GM19324 (cell line): ENCODE results near the gene TGFBR3L.
"Not testable (repeated sequence)": the region's sequence is repeated elsewhere in the genome, so short reads cannot be mapped to it uniquely, and the experiment has no call there.

Experiments used
- ATAC-seq: cut with Tn5 transposase; IDR thresholded peaks from one replicate; pipeline ENCODE4 v1.9.1; 2021; ENCODE audit warnings: mild to moderate bottlenecking, moderate library complexity; ENCODE audit not compliant: unreplicated experiment, low FRiP score

Gene TGFBR3L

DNA sequence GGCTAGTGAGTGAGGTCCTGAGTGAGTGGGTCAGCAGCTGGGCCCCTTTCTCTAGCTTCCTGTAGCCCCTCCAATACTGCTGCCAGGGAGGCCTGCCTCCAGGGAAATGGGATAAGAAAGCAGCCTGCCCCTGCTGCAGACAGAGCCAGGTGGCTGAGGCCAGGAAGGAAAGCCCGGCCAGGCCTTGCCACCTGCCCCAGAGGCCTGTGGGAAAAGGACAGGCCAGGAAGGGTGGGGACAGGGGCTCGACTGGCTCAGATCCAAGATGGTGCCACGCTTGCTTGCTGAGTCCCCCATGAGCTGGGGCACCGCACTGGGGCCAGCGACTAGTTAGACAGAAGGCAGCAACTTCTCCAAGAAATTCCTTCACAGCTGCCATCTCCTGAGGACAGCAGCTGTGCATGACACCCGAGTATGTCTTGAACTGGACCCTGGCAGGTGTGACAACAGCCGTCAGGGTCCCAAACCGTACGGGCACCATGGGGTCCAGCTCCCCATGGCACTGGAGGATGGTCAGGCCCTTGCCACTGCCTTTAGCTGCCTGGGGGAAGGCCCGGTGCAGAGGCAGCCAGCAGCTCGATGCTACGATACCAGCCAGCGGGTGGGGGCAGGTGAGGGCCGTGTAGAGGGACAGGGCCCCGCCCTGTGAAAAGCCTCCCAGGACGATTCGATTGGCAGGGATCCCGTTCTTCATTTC is 35.4 kb upstream of the TGFBR3L start:
- ATAC-seq = no peak

DNA sequence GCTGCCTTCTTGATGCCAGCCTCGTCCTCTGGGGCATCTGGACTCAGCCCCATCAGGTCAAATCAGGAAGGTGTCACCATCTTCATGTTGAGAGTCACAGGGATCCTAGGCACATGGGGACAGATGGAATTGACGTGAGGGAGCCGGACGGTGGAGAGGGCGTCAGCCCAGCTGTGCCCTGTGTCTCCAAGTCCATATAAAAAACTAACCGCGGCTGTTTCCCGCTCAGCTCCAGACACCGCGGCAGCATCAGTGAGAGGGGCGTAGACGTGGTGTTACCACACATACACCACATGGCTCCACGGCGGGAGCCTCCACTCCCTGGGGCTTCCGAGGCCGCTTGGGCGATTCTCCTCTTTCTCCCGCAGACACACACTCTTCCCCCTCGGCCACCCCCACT is 34.8 kb upstream of the TGFBR3L start:
- ATAC-seq = no peak

DNA sequence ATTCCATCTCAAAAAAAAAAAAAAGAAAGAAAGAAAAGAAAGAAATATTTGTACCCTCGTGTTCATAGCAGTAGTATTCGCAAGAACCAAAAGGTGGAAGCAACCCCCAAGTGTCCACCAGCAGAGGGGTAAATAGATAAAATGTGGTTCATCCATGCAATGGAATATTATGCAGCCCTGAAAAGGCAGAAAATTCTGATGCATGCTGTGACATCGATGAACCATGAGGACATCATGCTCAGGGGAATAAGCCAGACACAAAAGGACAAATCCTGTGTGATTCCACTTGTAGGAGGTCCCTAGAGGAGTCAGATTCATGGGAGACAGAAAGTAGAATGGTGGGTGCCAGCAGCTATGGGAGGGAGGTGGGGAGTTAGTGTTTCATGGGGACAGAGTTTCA is 32.7 kb upstream of the TGFBR3L start:
- no peak for ATAC-seq

DNA sequence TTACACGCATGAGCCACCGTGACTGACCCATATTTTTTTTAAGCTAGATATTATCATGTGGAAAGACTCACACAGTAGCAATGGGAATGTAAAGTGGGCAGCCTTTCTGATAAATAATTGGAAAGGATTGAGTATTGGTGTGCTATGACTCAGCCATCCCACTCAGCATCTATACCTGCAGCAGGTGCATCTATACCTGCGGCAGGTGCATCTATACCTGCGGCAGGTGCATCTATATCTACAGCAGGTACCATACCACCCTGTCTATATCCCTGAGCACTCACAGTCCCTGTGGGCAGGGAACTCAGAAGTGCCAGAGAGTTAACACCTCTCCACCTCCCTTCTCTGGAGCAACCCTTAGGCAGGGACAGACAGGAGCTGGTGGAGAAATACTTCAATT is 31.5 kb upstream of the TGFBR3L start:
- no peak for ATAC-seq

DNA sequence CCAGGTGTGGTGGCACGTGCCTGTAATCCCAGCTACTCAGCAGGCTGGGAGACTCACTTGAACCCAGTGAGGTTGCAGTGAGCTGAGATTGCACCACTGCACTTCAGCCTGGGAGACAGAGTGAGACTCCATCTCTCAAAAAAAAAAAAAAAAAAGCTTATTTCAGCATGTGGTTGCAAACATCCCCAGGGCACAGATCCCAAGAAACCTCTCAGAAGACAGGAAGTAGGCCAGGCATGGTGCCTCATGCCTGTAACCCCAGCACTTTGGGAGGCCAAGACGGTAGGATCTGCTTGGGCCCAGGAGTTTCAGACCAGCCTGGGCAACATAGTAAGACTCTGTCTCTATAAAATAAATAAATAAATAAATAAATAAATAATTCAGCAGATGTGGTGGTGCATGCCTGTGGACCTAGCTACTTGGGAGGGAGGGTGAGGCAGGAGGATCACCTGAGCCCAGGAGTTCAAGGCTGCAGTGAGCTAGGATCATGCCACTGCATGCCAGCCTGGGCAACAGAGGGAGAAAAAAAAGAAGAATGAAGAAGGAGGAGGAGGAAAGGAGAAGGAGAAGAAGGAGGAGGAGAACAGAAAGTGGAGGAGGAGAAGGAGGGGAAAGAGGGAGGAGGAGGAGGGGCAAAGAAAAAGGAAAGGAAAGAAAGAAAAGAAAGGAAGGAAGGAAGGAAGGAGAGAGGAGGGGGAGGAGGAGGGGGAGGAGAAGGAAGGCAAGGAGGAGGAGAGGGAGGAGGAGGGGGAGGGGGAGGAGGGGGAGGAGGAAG is 30.6 kb upstream of the TGFBR3L start:
- ATAC-seq = no peak

DNA sequence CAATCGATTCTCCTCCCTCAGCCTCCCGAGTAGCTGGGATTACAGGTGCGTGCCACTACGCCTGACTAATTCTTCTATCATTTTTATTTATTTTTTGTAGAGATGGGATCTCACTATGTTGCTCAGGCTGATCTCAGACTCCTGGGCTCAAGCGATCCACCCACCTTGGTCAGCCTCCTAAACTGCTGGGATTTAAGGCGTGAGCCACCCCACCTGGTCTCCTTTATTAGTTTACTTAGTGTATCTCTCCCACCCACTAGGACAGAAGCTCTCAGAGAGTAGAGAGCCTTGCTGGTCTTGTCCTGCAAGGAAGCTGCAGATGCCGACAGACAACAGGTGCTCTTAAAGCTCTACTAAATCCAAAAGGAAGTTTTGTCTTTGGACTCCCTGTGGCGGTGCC is 28.8 kb upstream of the TGFBR3L start:
- ATAC-seq = no peak

DNA sequence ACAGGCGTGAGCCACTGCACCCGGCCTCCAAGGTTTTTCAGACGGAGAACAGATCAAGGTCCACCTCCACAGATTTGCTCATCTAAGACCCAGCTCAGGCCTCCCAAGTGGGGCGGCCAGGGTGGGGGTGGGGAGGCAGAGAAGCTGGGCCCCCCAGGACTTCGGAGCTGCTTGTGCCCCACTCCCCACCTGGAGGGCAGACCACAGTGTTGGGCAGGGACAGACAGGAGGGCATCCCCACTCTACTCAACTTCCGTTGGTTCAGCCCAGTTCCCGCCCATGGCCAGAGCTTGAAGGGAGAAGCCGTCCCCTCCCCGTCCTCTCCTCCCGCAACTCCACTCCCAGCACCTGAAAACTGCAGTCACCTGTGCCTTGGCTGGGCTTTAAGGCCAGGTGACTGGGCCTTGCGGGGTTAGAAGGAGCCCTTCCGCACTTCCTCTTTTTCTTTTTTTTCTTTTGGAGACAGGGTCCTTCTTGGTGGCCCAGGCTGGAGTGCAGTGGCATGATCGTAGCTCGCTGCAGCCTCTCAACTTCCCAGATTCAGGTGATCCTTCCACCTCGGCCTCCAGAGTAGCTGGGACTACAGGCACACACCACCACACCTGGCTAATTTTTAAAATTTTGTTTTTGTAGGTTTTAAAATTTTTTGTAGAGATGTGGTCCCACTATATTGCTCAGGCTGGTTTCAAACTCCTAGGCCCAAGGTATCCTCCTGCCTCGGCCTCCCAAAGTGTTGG is 27.1 kb upstream of the TGFBR3L start:
- ATAC-seq = no peak

DNA sequence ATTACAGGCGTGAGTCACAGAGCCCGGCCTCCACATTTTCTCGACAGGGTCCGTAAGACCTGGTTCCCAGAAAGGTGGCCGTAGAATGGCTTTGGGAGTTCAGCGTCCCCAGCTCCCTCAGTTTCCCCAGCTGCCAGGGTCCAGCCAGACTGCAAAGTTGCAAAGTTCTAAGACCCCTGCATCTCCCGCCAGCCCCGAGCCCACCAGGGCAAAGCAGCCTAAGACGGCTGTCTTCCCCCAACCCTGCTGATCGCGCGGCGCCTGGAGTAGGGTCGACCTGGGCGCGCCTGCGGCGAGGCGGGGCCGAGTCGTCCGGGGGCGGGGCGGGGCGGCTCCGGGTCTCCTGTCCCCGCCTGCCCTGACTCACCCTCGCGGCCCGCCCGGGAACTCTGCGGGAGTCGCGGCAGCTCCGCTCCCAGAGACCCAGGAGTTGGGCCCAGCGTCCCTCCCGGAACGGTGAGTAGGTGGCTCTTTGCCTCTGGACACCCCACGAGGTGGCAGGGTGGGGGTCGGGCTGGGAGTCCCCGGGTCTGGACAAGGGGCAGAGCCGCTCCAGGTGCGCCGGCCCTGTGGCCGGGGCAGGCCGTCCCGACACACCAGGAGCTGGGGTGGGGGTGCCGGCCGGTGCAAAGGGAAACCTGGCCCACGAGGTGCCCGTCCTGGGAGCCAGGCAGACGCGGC is 26.3 kb upstream of the TGFBR3L start, which contains the start of gene LRRC8E:
Gene LRRC8E (plus strand): TSS at position 366 of the 681 bp plus-strand sequence. CDS start 7,094 bp downstream, outside the sequence.
- no peak for ATAC-seq

DNA sequence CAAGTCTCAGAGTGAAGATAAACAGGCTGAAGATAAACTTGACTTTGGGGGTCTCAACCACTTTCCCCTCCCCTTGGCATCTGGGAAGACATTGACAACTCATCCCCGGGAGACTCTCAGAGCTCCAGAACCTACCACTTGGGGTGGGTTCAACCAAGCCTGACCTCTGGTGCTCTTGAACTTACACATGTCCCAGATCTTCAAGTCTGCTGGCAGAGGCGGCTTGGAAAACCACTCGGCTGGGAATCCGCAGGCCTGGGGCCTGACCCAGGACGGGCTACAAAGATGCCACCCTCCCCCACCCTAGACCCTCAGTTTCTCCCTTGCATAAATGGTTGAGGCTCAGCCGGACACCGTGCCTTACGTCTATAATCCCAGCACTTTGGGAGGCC is 25.8 kb upstream of the TGFBR3L start:
- no peak for ATAC-seq

DNA sequence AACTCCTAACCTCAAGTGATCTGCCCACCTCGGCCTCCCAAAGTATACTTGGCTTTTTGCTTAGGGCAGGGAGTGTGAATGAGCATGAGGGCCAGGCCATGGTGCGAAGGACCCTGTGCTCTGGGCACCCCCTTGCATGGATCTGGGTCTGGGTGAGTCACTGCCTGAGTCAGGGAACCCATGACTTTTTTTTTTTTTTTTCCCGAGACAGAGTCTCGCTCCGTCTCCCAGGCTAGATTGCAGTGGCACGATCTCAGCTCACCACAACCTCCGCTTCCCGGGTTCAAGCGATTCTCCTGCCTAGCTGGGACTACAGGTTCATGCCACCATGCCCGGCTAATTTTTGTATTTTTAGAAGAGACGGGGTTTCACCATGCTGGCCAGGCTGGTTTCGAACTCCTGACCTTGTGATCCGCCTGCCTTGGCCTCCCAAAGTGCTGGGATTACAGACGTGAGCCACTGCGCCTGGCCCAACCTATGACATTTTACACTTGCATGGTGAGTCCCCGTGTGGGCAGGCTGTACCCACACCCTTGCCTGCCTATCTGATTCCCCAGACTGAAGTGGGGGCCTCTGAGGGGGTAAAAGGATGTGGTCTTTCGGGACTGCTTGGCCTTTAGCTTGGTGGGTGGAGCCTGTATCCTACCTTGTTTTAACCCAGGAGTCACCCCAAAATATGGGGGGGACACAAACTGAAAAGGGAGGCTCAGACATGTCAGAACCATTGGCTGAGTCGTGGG is 21.1 kb upstream of the TGFBR3L start:
- ATAC-seq = not testable (repeated sequence)

DNA sequence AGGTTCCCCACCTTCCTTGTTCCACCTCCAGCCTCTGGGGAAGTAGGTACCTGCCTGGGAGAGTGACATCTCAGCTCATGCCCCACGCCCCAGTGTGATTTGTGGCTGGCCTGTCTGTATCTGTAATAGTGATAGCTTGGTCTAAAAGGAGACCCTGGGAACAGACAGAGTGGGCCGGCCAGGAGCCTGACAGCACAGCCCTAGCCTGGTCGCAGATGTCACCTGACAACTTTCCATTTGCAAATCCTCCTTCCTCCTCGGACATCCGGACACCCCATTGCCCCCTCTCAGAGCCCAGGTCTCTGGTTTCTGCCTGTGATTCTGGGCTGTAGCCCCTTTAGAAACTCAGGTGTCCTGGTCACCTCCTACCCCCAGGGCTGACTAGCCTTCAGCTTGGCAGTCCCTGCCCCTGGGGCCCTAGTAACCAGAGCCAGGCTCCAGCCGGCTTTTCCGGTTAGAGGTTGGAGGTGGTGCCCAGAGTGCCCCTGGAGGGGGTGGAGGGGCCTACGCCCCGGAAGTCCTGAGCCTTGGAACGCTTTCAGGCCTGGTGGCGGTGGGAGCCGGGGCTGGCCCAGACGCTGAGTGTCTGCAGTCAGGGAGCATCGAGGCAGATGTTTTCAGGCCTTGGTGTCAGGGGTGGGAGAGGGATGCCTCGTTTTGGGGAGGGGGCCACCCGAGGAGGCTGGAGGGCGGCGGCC is 19.9 kb upstream of the TGFBR3L start:
- no peak for ATAC-seq

DNA sequence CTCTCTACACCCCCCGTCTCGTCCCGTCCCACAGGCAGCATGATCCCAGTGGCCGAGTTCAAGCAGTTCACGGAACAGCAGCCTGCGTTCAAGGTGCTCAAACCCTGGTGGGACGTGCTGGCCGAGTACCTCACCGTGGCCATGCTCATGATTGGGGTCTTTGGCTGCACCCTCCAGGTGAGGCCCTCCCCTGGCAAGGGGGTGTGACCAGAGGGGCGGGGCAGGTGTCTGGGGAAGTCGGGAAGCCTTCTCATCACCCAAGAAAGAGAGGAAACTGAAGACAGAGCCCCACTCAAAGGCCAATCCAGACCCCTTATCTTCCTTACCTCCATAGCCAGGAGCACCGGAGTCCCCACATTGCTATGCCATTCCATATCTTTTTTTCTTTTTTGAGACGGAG is 19.1 kb upstream of the TGFBR3L start:
- no peak for ATAC-seq

DNA sequence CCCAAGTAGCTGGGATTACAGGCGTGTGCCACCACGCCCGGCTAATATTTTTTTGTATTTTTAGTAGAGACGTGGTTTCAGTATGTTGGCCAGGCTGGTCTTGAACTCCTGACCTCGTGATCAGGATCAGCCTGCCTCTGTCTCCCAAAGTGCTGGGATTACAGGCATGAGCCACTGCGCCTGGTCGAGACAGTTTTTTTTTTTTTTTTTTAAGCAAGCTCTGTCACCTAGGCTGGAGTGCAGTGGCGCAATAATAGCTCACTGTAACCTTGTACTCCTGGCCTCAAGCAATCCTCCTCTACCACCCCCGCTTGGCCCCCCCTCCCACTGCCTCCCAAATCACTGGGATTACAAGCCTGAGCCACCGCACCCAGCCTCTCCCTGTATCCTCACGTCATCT is 17.3 kb upstream of the TGFBR3L start:
- ATAC-seq = no peak

DNA sequence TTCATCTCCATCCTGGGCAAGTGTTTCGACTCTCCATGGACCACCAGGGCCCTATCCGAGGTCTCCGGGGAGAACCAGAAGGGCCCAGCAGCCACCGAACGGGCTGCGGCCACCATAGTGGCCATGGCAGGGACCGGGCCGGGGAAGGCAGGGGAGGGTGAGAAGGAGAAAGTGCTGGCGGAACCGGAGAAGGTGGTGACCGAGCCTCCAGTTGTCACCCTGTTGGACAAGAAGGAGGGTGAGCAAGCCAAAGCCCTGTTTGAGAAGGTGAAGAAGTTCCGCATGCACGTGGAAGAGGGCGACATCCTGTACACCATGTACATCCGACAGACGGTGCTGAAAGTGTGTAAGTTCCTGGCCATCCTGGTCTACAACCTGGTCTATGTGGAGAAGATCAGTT is 15.7 kb upstream of the TGFBR3L start:
- no peak for ATAC-seq

DNA sequence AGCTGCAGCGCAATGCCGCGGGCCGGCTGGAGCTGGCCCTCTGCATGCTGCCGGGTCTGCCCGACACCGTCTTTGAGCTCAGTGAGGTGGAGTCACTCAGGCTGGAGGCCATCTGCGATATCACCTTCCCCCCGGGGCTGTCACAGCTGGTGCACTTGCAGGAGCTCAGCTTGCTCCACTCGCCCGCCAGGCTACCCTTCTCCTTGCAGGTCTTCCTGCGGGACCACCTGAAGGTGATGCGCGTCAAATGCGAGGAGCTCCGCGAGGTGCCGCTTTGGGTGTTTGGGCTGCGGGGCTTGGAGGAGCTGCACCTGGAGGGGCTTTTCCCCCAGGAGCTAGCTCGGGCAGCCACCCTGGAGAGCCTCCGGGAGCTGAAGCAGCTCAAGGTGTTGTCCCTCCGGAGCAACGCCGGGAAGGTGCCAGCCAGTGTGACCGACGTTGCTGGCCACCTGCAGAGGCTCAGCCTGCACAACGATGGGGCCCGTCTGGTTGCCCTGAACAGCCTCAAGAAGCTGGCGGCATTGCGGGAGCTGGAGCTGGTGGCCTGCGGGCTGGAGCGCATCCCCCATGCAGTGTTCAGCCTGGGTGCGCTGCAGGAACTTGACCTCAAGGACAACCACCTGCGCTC is 14.8 kb upstream of the TGFBR3L start:
- no peak for ATAC-seq

DNA sequence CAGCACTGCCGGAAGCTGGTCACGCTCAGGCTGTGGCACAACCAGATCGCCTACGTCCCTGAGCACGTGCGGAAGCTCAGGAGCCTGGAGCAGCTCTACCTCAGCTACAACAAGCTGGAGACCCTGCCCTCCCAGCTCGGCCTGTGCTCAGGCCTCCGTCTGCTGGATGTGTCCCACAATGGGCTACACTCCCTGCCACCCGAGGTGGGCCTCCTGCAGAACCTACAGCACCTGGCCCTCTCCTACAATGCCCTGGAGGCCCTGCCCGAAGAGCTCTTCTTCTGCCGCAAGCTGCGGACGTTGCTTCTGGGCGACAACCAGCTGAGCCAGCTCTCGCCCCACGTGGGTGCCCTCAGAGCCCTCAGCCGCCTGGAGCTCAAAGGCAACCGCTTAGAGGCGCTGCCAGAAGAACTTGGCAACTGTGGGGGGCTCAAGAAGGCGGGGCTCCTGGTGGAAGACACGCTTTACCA is 14.2 kb upstream of the TGFBR3L start:
- no peak for ATAC-seq

DNA sequence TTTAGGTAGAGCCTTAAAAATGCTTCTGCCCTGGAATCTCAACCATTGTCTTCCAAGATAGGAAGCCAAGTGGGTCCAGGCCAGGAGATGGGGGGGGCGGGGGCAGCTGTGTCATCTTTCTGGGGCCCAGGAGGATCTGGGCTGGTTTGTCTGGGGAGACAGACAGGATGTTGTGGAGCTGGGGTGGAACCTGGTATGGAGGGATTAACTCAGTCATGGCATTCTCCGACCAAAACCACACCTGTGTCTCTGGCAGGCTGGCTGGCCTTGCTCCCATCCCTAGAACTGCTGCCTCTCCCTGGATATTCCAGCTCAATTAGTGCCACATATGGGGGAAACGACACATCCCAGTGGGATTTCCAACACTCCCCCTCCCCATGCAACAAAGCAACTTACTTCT is 13.7 kb upstream of the TGFBR3L start:
- no peak for ATAC-seq

DNA sequence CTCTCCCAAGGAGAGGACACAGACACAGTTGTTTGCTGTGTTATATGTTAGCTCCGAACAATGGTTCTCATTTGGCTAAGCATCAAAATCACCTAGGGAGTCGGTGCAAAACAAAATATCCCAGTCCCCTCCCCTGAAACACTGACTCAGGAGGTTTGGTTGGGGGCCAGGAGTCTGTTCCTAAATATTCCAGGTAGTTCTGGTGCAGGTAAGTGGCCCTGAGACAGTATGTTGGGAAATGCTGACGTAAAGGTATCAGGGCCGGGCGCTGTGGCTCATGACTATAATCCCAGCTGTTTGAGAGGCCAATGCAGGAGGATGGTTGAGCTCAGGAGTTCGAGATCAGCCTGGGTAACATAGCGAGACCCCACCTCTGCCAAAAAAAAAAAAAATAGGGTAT is 13.3 kb upstream of the TGFBR3L start:
- ATAC-seq = no peak

DNA sequence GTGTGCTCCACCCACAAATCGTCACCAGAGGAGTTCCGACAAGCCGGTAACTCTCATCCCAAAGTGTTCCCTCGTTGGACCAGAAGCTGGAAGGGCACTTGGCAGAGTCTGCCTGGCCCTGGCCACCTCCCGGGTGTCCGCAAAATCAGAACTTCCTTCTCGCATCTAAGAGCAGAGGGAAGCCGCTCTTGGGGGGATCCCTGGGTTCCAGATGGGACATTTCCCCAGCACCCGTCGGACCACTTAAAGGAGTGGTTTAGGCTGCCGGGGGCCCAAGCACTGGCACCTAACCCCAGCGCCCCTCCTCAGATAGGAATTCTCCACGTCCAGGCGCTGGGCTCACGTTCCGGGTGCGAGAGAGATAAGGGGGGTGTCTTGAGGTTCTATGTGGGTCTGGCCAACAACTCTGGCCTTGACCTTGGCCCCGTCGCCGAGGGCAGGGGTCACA is 11.8 kb upstream of the TGFBR3L start:
- ATAC-seq = no peak
